HG03139 (cell line): ENCODE results near the gene RSPH3.
"Not testable (repeated sequence)": the region's sequence is repeated elsewhere in the genome, so short reads cannot be mapped to it uniquely, and the experiment has no call there.

Source experiments
- ATAC-seq: cut with Tn5 transposase; IDR thresholded peaks from one replicate; pipeline ENCODE4 v1.9.1; 2021; ENCODE audit not compliant: unreplicated experiment

RSPH3 gene

GRCh38 chr6:159030168-159030567 is 30.2 kb upstream of the RSPH3 start:
- no peak for ATAC-seq

- ATAC-seq, result not testable (repeated sequence)
These were observed 25.2 kb upstream of the RSPH3 start for GRCh38 chr6:159025224-159025623.

GRCh38 chr6:159023893-159024292 is 23.9 kb upstream of the RSPH3 start:
- ATAC-seq, result no peak

- no peak for ATAC-seq
These were observed 20.0 kb upstream of the RSPH3 start for GRCh38 chr6:159020011-159020410.

GRCh38 chr6:159017757-159018559 is 18.0 kb upstream of the RSPH3 start:
- ATAC-seq, result no peak

GRCh38 chr6:159014406-159014805 is 14.4 kb upstream of the RSPH3 start:
- no peak for ATAC-seq

- no peak for ATAC-seq
These were observed 13.2 kb upstream of the RSPH3 start for GRCh38 chr6:159013229-159013628.

- no peak for ATAC-seq
These were observed 12.2 kb upstream of the RSPH3 start for GRCh38 chr6:159012201-159012600.

GRCh38 chr6:159010037-159010612 is 10.1 kb upstream of the RSPH3 start:
- not testable (repeated sequence) for ATAC-seq

- ATAC-seq, result peak; percentile 67
These were observed 8.8 kb upstream of the RSPH3 start for GRCh38 chr6:159008656-159009288.

- ATAC-seq, result no peak
These were observed 7.5 kb upstream of the RSPH3 start for GRCh38 chr6:159007510-159007909.

- ATAC-seq, result no peak
These were observed 5.4 kb upstream of the RSPH3 start for GRCh38 chr6:159005436-159005835.

GRCh38 chr6:159004592-159004991 is 4.6 kb upstream of the RSPH3 start:
- no peak for ATAC-seq

- no peak for ATAC-seq
These were observed 2.6 kb upstream of the RSPH3 start for GRCh38 chr6:159002432-159003155.

GRCh38 chr6:158999154-158999665 is 792 bp downstream of the RSPH3 start:
- ATAC-seq, result peak; percentile 21

- ATAC-seq, result no peak
These were observed 3.1 kb downstream of the RSPH3 start for GRCh38 chr6:158996856-158997255.

- ATAC-seq, result no peak
These were observed 6.4 kb downstream of the RSPH3 start for GRCh38 chr6:158993639-158994038.

- ATAC-seq, result no peak
These were observed 8.8 kb downstream of the RSPH3 start for GRCh38 chr6:158991017-158991723.

- not testable (repeated sequence) for ATAC-seq
These were observed 10.3 kb downstream of the RSPH3 start for GRCh38 chr6:158989711-158990110.

- no peak for ATAC-seq
These were observed 11.5 kb downstream of the RSPH3 start for GRCh38 chr6:158988477-158988876.

- ATAC-seq, result no peak
These were observed 12.3 kb downstream of the RSPH3 start for GRCh38 chr6:158987657-158988056.
